ENCODE results near the gene USP43. TPM values are rescaled to one million over a fixed set of nuclear protein-coding genes. Genes with fewer than 3 reads are reported as not detected.

Gene USP43
- total and polyA plus RNA-seq, 2 donors (not counting 1 experiment from before 2014, with no cell fraction given) = 0.16 to 0.30 TPM

DNA sequence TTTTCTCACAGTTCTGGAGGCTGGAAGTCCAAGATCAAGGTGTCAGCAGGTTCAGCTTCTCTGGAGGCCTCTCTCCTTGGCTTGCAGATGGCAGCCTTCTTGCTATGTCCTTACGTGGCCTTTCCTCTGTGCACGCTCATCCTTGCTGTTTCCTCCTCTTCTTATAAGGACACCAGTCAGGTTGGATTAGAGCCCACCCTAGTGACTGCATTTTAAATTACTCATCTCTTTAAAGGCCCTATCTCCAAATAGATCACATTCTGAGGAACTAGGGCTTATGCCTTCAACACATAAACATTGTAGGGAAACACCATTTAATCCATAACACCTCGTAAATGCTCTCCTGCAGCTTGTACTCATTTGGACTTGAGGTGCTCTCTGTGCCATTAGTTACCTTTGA is 109.8 kb downstream of the USP43 start:
- no peaks in the 10 kb centered on the region for H4K20me1 ChIP-seq (ENCODE audit: control insufficient read depth, insufficient read depth, low read length, poor library complexity, severe bottlenecking)
- H3K4me3 ChIP-seq (ENCODE audit: control extremely low read depth in 1 of 5, extremely low read depth in 1 of 5, insufficient read depth in 1 of 5, low read depth in 2 of 5, low read length in 4 of 5) = no peak overlapping the region
- intact Hi-C loops (cut with micrococcal nuclease) = loop anchor here (10.0 kb wide), 1 partner anchor 180 kb away; the partner anchor contains the start of genes CFAP52 and STX8
- ATAC-seq (ENCODE audit: low read depth) (no peak), DNase-seq (no peak)
- CTCF ChIA-PET = no interaction called here
- no peaks in the 10 kb centered on the region for H3K36me3 ChIP-seq (replicated peaks in 1 of 2; ENCODE audit: control extremely low read depth in 1 of 2, control insufficient read depth in 1 of 2, extremely low read depth in 1 of 2, insufficient read depth in 2 of 2, low read length in 1 of 2)
- H3K4me1 ChIP-seq (ENCODE audit: control insufficient read depth in 2 of 2, insufficient read depth in 2 of 2, low read length in 2 of 2) = no peaks in the 10 kb centered on the region
- H3K9me3 ChIP-seq (ENCODE audit: control extremely low read depth in 1 of 3, control insufficient read depth in 2 of 3, insufficient read depth in 1 of 3, low read length in 2 of 3) = peaks cover 0 to 2% (median 0%) of the 10 kb centered on the region in 3 donors
- H3K79me2 ChIP-seq (ENCODE audit: control insufficient read depth, insufficient read depth, low read length) = no peaks in the 10 kb centered on the region
- Mint-ChIP-seq H3K4me3 (no peak overlapping the region), H3K4me1 (no peaks in the 10 kb centered on the region), H3K27ac (no peak overlapping the region), H3K9me3 (ENCODE audit: insufficient read depth) (peaks cover 2% of the 10 kb centered on the region), H3K27me3 (peaks cover 20% of the 10 kb centered on the region)
- H3K27me3 ChIP-seq (replicated peaks in 1 of 4; ENCODE audit: control extremely low read depth in 1 of 4, control insufficient read depth in 3 of 4, insufficient read depth in 4 of 4, low read length in 3 of 4) = peaks cover 0 to 4% (median 2%) of the 10 kb centered on the region in 4 experiments
- no peak overlapping the region for H3K4me2 ChIP-seq (replicated peaks; ENCODE audit: low read depth, low read length, poor library complexity, severe bottlenecking)
- H3K9ac ChIP-seq (ENCODE audit: low read length) = no peak overlapping the region
- H2AFZ ChIP-seq (ENCODE audit: insufficient read depth, low read depth, low read length, poor library complexity, severe bottlenecking) = no peak overlapping the region
- TF ChIP-seq, protein P1, sequence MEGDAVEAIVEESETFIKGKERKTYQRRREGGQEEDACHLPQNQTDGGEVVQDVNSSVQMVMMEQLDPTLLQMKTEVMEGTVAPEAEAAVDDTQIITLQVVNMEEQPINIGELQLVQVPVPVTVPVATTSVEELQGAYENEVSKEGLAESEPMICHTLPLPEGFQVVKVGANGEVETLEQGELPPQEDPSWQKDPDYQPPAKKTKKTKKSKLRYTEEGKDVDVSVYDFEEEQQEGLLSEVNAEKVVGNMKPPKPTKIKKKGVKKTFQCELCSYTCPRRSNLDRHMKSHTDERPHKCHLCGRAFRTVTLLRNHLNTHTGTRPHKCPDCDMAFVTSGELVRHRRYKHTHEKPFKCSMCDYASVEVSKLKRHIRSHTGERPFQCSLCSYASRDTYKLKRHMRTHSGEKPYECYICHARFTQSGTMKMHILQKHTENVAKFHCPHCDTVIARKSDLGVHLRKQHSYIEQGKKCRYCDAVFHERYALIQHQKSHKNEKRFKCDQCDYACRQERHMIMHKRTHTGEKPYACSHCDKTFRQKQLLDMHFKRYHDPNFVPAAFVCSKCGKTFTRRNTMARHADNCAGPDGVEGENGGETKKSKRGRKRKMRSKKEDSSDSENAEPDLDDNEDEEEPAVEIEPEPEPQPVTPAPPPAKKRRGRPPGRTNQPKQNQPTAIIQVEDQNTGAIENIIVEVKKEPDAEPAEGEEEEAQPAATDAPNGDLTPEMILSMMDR (IDR thresholded peaks at IDR 0.05) = no peak
- TF ChIP-seq EZH2 (IDR thresholded peaks at IDR 0.05; ENCODE audit: borderline replicate concordance, insufficient read depth, low read depth, low read length, poor library complexity, severe bottlenecking) = no peak
- no peak overlapping the region for H3K27ac ChIP-seq (ENCODE audit: low read length in 2 of 2)
- 82% methylated on average over 3 of the region's 3 CpGs for WGBS (ENCODE audit: insufficient coverage)
- POLR2A ChIA-PET = no interaction called here

DNA sequence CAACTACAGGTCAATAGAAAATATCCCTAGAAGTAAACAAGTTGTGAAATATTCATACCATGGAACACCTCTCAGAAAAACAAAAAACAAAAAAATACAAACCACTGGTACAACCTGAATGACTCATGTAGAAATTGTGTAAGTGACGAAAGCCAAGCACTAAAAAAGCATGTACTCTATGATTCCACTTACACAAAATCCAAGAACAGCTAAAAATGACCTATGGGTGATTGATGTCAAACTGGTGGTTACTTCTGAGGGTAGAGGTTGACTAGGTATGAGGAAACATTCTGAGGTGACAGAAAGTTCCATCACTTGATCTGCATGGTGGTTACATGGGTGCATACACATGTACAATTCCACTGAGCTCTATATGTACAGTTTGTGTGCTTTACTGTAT is 114.9 kb downstream of the USP43 start:
- no peak overlapping the region for H3K4me2 ChIP-seq (replicated peaks; ENCODE audit: low read depth, low read length, poor library complexity, severe bottlenecking)
- H4K20me1 ChIP-seq (ENCODE audit: control insufficient read depth, insufficient read depth, low read length, poor library complexity, severe bottlenecking) = no peaks in the 10 kb centered on the region
- H3K27me3 Mint-ChIP-seq = peaks cover 23% of the 10 kb centered on the region
- H3K27ac ChIP-seq (ENCODE audit: low read length in 2 of 2) = no peak overlapping the region
- H3K36me3 ChIP-seq (replicated peaks in 1 of 2; ENCODE audit: control extremely low read depth in 1 of 2, control insufficient read depth in 1 of 2, extremely low read depth in 1 of 2, insufficient read depth in 2 of 2, low read length in 1 of 2) = no peaks in the 10 kb centered on the region
- DNase-seq = no peak
- H3K27me3 ChIP-seq (replicated peaks in 1 of 4; ENCODE audit: control extremely low read depth in 1 of 4, control insufficient read depth in 3 of 4, insufficient read depth in 4 of 4, low read length in 3 of 4) = no peaks in the 10 kb centered on the region
- H3K9me3 ChIP-seq (ENCODE audit: control extremely low read depth in 1 of 3, control insufficient read depth in 2 of 3, insufficient read depth in 1 of 3, low read length in 2 of 3) = no peaks in the 10 kb centered on the region
- no CpG with 5 or more reads among the region's 1 CpG for WGBS (ENCODE audit: insufficient coverage)
- no peaks in the 10 kb centered on the region for H3K79me2 ChIP-seq (ENCODE audit: control insufficient read depth, insufficient read depth, low read length)
- no peaks in the 10 kb centered on the region for H3K4me1 ChIP-seq (ENCODE audit: control insufficient read depth in 2 of 2, insufficient read depth in 2 of 2, low read length in 2 of 2)
- CTCF ChIA-PET = no interaction called here
- no peak overlapping the region for H3K4me3 Mint-ChIP-seq
- intact Hi-C loops (cut with micrococcal nuclease) = no loop called here
- no peak for ATAC-seq (ENCODE audit: low read depth)
- POLR2A ChIA-PET = no interaction called here
- no peaks in the 10 kb centered on the region for H3K4me1 Mint-ChIP-seq
- H3K9me3 Mint-ChIP-seq (ENCODE audit: insufficient read depth) = no peaks in the 10 kb centered on the region
- H3K4me3 ChIP-seq (ENCODE audit: control extremely low read depth in 1 of 5, extremely low read depth in 1 of 5, insufficient read depth in 1 of 5, low read depth in 2 of 5, low read length in 4 of 5) = no peak overlapping the region
- H3K9ac ChIP-seq (ENCODE audit: low read length) = no peak overlapping the region
- no peak overlapping the region for H3K27ac Mint-ChIP-seq
- H2AFZ ChIP-seq (ENCODE audit: insufficient read depth, low read depth, low read length, poor library complexity, severe bottlenecking) = no peak overlapping the region
- no peak for TF ChIP-seq EZH2 (IDR thresholded peaks at IDR 0.05; ENCODE audit: borderline replicate concordance, insufficient read depth, low read depth, low read length, poor library complexity, severe bottlenecking)
- TF ChIP-seq, protein P1 (IDR thresholded peaks at IDR 0.05) = no peak
